ENCODE results near the gene TRAPPC14.

TRAPPC14 gene

GRCh38 chr7:100163006-100163531, 4.5 kb upstream of the TRAPPC14 start (continued):
- TF ChIP-seq ZNF704 (tag by site-specific recombination; IDR thresholded peaks at IDR 0.05) (no peak), ZNF529 (tag by site-specific recombination; IDR thresholded peaks at IDR 0.05; ENCODE audit: insufficient replicate concordance) (no peak), WT1 (tag by site-specific recombination; IDR thresholded peaks at IDR 0.05) (no peak), ZIC2 (tag by site-specific recombination; IDR thresholded peaks at IDR 0.05) (peak; percentile 63), ZNF843 (tag by site-specific recombination; IDR thresholded peaks at IDR 0.05) (no peak), KLF8 (tag by site-specific recombination; IDR thresholded peaks at IDR 0.05) (no peak), ZNF423 (tag by site-specific recombination; IDR thresholded peaks at IDR 0.05) (no peak), ZNF677 (tag by site-specific recombination; IDR thresholded peaks at IDR 0.05) (no peak), TRIM28 (IDR thresholded peaks at IDR 0.05; ENCODE audit: borderline replicate concordance, low read length) (no peak), ZNF223 (tag by site-specific recombination; IDR thresholded peaks at IDR 0.05) (no peak), ZNF792 (tag by site-specific recombination; IDR thresholded peaks at IDR 0.05) (no peak), ZNF266 (tag by site-specific recombination; IDR thresholded peaks at IDR 0.05; ENCODE audit: low read depth) (no peak), KLF1 (tag by site-specific recombination; IDR thresholded peaks at IDR 0.05) (peak; percentile 42; the same call in 1 of the 2 replicates), ZNF776 (tag by site-specific recombination; IDR thresholded peaks at IDR 0.05; ENCODE audit: borderline replicate concordance) (no peak), ZNF768 (tag by site-specific recombination; IDR thresholded peaks at IDR 0.05) (no peak), ZNF518A (tag by site-specific recombination; conservative IDR thresholded peaks at IDR 0.05; ENCODE audit: low read depth) (no peak), ZSCAN4 (tag by site-specific recombination; IDR thresholded peaks at IDR 0.05) (no peak), ZNF639 (tag by site-specific recombination; IDR thresholded peaks at IDR 0.05) (no peak), SCRT2 (tag by site-specific recombination; IDR thresholded peaks at IDR 0.05) (peak; percentile 96), MEIS1 (CRISPR knock-in tag; IDR thresholded peaks at IDR 0.05; ENCODE audit: borderline replicate concordance) (no peak), ZNF391 (tag by site-specific recombination; IDR thresholded peaks at IDR 0.05; ENCODE audit: borderline replicate concordance, low read depth) (no peak), HIC1 (tag by site-specific recombination; IDR thresholded peaks at IDR 0.05) (peak; percentile 31; the same call in 1 of the 2 replicates)

Data from HEK293 (cell line).